Occipital lobe (tissue), 2 donors: Measurements from ENCODE around the gene GDPD5. TPM values are rescaled to one million over a fixed set of nuclear protein-coding genes. Genes with fewer than 3 reads are reported as not detected.

ENCODE experiments used
- DNase-seq: peaks from one replicate; lab custom pipeline; 2025; lab: John Stamatoyannopoulos, UW
- total RNA-seq: library from RNA; depleted of rRNA; stranded (reverse); fragments of >200 nt; gene quantifications from one replicate; pipeline ENCODE4 v1.2.3, GENCODE V29; 2014

The GDPD5 gene
- total RNA-seq, 1 donor from 2014 or later, result 9.8 TPM

DNA sequence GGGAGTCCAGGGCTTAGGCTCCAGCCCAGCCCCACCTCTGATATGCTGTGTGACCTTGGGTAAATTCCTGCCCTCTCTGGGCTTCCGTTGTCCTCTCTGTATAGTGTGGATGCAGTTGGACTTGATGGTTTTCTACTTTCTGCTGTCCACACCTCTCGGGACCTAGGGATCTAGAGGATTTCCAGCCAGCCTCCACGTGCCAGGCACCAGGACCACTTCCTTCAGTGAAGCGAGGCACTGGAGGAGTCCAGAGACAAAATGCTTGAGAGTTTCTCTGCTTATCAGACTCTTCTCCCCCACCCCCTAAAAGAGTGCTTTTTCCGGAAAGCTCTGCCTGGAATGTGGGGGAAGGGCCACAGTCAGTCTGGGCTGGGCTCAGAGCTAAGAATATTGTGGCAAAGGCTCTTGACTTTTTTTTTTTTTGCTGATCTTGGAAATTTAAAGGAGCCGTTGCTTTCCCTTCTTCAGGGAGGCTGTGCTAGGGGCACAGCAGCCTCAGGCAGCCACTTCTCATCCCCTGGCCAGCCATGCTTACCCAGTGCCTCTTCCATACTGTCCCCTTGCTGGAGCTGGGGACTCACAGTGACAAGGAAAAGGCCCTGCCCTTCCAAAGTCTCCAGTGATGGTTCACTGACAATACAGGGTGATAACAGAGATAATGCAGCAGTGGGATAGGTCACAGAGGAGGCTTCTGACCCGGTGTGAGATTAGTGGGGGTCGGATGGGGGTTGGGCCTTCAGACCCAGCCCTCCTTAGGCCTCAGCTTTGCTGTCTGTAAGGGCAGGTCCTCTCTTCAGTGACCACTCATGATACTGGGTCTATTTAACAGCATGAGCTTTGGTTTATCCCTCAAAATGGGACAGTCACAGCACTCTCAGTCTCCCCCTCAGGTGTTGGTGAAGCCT is 33.5 kb upstream of the GDPD5 start:
- no peak for DNase-seq

DNA sequence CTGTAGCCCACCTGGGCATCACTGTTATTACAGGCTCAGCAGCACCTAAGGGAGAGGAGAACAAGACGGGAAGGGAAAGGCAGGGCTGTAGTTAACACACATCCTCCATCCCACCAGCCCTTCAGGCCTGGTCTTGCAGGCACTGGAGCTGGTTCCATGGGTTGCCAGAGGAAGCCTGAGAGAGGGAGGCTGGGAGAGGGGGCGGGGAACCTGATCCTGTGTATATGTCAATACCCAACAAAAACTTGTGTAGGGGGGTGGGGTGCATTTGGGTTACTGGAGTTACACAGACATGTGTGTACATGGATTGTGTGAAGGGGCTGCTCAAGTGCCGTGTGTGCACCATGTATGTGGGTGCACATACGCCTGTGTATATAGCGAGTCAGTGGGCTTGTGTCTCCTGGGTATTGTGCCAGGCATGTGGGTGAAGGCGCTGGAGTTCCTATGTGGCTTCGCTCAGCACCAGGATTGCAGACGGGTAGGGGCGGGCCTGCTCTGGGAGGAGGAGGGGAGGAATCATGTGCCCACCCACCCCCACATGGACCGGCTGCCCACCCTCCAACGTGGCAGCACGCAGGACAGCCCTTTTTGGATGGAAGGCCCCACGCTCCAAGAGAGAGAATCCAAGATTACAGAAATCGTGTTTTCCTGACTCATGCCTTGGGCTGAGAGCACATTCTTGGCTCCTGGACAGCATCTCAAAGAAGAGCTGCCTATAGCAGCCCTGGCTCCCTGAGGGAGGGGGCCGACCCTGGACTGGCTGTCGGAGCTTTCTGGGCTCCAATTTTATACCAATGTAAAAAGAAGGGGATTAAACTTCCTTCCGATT is 32.1 kb upstream of the GDPD5 start:
- no peak for DNase-seq

DNA sequence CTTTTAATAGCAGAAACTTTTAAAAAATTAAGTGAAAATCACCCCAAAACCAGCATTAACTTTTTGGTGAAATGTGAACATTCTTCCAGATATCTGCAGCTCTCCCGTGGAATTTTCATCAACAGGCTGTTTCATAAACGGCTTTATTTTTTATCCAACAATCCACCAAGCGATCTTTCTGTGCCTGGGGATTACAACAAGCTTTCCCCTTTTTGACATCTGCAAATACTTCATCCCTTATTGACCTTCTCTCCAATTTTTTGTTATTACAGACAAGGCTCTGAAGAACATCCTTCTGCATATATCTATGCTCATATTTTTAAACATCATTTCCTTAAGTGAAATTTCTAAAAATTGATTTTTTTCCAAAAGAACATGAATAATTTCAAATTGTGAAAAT is 30.5 kb upstream of the GDPD5 start:
- DNase-seq, result no peak

DNA sequence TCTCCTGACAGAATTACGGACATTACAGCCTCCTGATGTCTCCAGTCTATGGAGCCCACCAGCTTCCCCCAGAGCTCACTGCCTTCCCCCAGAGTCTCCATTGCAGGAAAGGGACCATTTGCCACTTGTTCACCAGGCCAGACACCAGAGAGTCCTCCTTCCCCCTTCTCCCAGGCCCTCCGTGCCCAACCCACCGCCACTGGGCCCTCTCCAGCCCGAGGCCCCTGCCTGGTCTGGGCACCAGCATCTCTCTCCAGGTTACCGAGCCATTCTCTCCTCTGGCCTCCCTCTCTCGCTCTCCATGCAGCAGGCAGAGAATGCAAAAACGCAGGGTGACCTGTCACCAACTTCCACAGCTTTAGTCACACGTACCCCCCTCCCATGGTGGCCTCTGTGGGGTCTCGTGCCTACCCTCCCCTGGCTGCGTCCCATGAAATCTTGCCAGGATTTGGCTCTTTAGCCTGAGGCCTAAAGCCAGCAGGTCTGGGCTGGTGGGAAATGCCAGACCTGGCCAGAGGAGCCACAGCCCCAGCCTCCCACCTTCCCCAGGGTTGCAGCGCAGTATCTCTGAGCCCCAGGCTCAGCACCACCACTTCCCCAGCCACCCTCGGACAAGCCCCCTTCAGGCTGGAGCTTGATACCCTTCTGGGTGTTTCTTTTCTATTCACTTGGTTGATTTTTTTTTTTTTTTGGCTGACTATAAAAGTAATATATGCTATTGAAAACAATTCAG is 29.5 kb upstream of the GDPD5 start:
- DNase-seq, result no peak

DNA sequence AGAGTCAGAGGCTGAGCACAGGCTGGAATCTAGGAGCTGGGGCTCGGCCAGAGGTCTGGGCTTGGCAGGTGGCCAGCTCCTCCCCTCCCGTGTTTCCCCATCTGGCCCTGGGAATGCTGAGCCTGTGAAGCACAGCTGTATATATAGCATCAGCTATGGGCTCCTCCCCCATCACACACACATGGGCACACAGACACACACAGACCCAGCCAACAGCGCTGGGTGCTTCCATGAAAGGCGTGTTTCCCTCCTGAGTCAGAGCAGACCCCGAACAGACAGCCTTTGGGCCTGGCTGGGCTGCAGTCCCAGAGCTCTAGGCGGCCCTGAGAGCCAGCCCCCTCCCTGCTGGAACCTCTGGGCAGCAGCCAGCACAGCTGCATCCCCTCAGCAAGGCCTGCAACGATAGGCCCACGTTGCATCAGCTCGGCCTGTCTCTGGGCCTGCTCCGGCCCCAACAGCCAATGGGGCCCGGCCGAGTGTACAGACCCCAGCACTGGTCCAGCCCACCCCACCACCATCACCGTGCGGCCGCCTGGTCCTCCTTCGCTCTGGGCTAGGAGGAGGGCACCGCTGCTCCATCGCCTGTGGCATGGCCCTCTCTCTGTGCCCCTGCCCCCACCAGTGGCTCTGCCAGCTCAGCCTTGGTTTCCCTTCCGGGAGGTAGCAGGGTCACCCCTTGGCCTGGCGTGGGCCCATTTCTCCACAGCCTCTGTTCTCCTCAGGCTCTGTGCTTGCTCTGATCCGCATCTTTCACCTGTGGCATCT is 28.7 kb upstream of the GDPD5 start:
- DNase-seq, result peak; percentile 88

DNA sequence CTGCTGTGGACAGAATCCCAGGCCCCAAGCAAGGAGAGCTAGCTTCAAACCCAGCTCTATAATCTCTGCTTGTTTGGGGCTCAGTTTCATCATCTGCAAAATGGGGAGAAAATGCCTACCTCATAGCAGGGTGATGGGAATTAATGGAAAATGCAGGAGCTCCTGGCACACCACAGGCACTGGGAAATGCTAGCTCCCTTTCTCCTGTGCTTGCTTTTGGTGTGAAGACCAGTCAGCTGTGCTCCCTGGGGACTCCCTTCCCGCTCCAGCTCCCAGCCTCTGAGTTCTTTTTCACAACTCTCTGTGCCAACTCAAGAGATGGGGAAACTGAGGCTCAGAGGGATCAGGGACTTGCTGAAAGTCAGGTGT is 28.1 kb upstream of the GDPD5 start:
- no peak for DNase-seq

DNA sequence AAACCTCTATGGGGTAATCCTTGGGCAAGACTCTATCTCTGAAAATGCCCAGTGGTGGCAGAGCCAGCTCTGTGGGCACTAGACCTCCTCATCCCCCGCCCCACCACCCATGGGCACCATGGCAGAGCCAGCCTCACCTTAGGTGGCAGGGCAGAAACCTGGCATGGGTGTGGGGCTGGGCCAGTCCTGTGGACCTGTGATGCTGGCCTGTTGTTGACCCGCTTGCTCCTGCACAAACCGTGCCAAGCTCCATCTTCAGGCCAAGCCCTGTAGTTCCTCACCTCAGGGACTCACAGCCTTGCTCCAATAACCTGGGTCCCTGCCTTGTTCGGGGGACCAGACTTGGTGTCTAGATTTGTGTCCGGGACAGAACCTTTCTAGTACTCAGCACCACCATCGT is 27.4 kb upstream of the GDPD5 start:
- no peak for DNase-seq

GRCh38 chr11:75549370-75549958 is 23.7 kb upstream of the GDPD5 start:
- no peak for DNase-seq

GRCh38 chr11:75548595-75549272 is 23.0 kb upstream of the GDPD5 start:
- no peak for DNase-seq

DNA sequence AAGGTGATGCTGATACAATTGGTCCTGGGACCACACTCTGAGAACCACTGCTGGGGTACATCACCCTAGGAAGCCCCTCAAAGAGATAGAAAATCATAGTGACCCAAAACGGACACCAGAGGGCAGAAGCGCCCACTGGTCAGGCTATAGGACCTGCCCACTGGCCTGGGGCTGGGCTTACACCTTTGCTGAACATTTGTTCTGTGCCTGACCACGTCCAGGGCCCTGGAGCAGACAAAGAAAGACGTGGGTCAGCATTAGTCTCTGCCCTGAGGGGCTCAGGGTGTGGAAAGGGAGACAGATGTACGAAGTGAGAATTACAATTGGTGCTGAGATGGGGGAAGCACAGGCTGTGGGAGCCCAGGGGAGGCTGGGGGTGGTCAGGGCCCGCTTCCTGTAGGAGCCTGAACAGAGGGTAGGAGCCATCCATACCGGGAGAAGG is 21.9 kb upstream of the GDPD5 start:
- DNase-seq, result no peak

DNA sequence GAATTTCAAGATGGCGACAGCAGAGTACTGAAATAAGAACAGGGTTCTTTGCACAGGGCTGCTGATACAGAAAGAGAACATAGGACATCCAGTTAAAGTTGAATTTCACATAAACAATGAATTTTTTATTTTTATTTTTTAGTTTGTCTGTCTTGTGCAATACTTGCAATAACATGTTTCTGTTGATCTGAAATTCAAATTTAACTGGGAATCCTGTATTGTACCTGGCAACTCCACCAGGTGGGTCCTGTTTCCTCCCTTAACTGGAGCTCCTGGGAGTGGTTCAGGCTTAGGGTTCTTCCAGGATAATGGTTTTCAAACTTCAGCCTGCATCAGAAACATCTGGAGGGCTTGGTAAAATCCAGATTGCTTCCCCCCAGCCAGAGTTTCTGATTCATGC is 21.4 kb upstream of the GDPD5 start:
- no peak for DNase-seq

- DNase-seq, result no peak
Measured at GRCh38 chr11:75543806-75544205, 18.1 kb upstream of the GDPD5 start.

GRCh38 chr11:75542088-75542438 is 16.3 kb upstream of the GDPD5 start:
- DNase-seq, result no peak

DNA sequence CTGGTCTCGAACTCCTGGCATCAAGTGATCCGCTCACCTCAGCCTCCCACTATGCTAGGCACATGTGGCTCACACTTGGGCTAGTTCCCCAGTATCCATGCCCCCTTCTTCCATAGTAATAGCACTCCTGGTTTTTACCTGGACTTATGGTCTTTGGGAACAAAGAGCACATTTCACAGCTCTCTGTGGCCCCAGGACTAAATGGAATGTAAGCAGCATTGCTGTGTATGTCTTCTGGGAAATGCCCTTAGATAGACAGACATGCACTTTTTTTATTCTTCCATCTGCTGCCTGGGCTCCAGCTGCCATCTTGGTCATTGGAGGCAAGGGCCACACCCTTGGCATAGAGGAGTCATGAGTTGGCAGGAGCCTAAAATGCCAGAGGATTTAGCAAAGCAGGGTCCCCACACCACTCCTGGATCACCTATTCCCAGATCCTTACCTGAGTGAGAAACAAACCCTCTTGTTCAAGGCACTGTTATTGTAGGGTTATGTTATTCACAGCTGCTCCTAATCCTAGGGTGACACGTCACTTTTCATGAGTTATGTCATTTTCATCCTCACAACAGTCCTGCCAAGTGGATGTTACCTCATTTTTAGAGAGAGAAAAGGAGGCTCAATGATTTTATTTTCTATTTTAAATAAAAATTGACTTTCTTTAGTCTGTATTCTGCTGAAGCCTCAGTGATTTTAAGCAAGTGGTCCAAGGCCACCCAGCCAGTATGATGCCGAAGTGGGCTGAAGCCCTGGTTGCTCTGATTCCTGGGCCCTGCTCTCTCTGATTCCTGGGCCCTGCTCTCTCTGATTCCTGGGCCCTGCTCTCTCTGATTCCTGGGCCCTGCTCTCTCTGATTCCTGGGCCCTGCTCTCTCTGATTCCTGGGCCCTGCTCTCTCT is 15.7 kb upstream of the GDPD5 start:
- DNase-seq, result no peak

GRCh38 chr11:75539459-75540334 is 14.0 kb upstream of the GDPD5 start:
- DNase-seq, result no peak

- DNase-seq, result no peak
Measured at GRCh38 chr11:75538150-75538942, 12.6 kb upstream of the GDPD5 start.

- DNase-seq, result no peak
Measured at GRCh38 chr11:75537740-75538139, 12.0 kb upstream of the GDPD5 start.
